Activated effector memory CD4-positive, alpha-beta T cell treated with anti-CD3 and anti-CD28 coated beads, Interleukin-2, amount 50 U/mL, for 16 hours (primary cell): ENCODE data around the gene PI4KA.
"Not testable (repeated sequence)": the region's sequence is repeated elsewhere in the genome, so short reads cannot be mapped to it uniquely, and the experiment has no call there.

Experiments
- DNase-seq: peaks from one replicate; pipeline ENCODE4 v3.0.0-alpha.2; 2020

The PI4KA gene

GRCh38 chr22:20773793-20774212 lies 84.8 kb downstream of the PI4KA start, which contains the start of gene SERPIND1:
TSS of gene SERPIND1 (plus strand) at chr22:20774113. CDS start at chr22:20779313, 5,200 bp downstream.
- DNase-seq = no peak

- DNase-seq = no peak
Observed at GRCh38 chr22:20771918-20772625, 86.5 kb downstream of the PI4KA start.

- DNase-seq = not testable (repeated sequence)
Observed at GRCh38 chr22:20769496-20769826, 89.2 kb downstream of the PI4KA start.

- no peak for DNase-seq
Observed at GRCh38 chr22:20766530-20766929, 92.1 kb downstream of the PI4KA start.

GRCh38 chr22:20765938-20766337 lies 92.7 kb downstream of the PI4KA start:
- no peak for DNase-seq

GRCh38 chr22:20764729-20765128 lies 93.9 kb downstream of the PI4KA start:
- no peak for DNase-seq

- DNase-seq = no peak
Observed at GRCh38 chr22:20764471-20764720, 94.2 kb downstream of the PI4KA start.

GRCh38 chr22:20763630-20764470 lies 94.8 kb downstream of the PI4KA start:
- DNase-seq = no peak

GRCh38 chr22:20762233-20762796 lies 96.3 kb downstream of the PI4KA start:
- DNase-seq = no peak

GRCh38 chr22:20761536-20761935 lies 97.1 kb downstream of the PI4KA start:
- no peak for DNase-seq

- DNase-seq = no peak
Observed at GRCh38 chr22:20760084-20760483, 98.5 kb downstream of the PI4KA start.

- DNase-seq = no peak
Observed at GRCh38 chr22:20758688-20759087, 99.9 kb downstream of the PI4KA start.

GRCh38 chr22:20756846-20757245 lies 101.8 kb downstream of the PI4KA start:
- DNase-seq = no peak

GRCh38 chr22:20752873-20753272 lies 105.7 kb downstream of the PI4KA start:
- no peak for DNase-seq

- DNase-seq = no peak
Observed at GRCh38 chr22:20752104-20752741, 106.4 kb downstream of the PI4KA start.

GRCh38 chr22:20751185-20751851 lies 107.3 kb downstream of the PI4KA start:
- DNase-seq = no peak

- DNase-seq = peak; percentile 75
Observed at GRCh38 chr22:20750461-20751184, 108.0 kb downstream of the PI4KA start.

- no peak for DNase-seq
Observed at GRCh38 chr22:20749453-20749852, 109.2 kb downstream of the PI4KA start.

GRCh38 chr22:20748731-20749428 lies 109.7 kb downstream of the PI4KA start:
- no peak for DNase-seq

- DNase-seq = no peak
Observed at GRCh38 chr22:20748082-20748481, 110.5 kb downstream of the PI4KA start.

GRCh38 chr22:20747223-20747622 lies 111.4 kb downstream of the PI4KA start:
- DNase-seq = no peak
